ENCODE data around the gene ARHGEF1.

- no peak for TF ChIP-seq CTCF (IDR thresholded peaks at IDR 0.05; ENCODE audit: low read depth, low read length)
- TF ChIP-seq MYC (IDR thresholded peaks at IDR 0.05; ENCODE audit: low read depth, low read length), result no peak
Observed at GRCh38 chr19:41890936-41891335, 8.0 kb downstream of the ARHGEF1 start.
